ENCODE results near the gene TPD52L2.
"Not testable (repeated sequence)": the region's sequence is repeated elsewhere in the genome, so short reads cannot be mapped to it uniquely, and the experiment has no call there.

The TPD52L2 gene

DNA sequence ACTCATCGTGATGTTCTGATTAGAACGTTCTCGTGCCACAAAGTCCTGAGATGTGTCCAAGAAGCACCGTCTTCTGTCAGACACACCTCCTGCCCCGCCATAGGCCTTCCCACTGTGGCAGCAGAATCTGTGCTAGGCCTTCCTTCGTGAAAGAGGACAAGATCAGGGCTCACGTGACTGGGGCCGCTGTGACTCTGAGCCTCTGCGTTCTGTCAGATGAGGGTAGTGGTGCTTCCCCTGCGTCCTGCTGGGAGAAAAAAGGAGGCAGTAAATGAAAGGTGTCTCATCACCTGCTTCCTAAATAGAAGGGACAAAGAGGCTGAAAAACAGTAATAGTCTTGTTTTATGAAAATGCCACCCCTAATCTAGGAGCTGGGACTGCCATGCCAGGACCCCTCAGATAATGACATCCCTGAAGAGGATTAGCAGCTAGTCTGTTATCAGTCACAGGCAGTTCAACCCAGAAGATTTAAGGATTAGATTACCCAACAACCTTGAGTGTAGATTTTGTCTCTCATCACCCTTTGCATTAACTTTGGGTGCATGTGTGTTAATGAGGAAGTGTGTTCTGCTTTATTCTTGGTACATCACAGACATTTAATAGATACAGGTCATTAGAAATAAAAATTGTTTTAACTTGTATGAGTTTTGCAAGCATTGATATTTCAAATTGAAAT lies 34.0 kb downstream of the TPD52L2 start:
- no peak for FAIRE-seq

DNA sequence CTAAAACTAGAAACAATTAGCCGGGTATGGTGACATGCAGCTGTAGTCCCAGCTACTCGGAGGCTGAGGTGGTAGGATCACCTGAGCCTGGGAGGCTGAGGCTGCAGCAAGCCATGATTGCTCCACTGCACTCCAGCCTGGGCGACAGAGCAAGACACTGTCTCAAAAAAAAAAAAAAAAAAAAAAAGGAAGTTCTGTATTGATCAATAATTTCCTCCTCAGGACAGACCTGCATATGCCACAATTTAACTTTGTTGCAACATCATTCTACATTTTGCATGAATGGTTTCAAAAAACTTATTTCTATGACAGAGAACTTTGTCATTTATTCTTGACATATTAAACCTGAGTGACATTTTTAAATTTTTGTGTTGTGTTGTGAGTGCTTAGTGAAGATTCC lies 35.3 kb downstream of the TPD52L2 start:
- FAIRE-seq: no peak

DNA sequence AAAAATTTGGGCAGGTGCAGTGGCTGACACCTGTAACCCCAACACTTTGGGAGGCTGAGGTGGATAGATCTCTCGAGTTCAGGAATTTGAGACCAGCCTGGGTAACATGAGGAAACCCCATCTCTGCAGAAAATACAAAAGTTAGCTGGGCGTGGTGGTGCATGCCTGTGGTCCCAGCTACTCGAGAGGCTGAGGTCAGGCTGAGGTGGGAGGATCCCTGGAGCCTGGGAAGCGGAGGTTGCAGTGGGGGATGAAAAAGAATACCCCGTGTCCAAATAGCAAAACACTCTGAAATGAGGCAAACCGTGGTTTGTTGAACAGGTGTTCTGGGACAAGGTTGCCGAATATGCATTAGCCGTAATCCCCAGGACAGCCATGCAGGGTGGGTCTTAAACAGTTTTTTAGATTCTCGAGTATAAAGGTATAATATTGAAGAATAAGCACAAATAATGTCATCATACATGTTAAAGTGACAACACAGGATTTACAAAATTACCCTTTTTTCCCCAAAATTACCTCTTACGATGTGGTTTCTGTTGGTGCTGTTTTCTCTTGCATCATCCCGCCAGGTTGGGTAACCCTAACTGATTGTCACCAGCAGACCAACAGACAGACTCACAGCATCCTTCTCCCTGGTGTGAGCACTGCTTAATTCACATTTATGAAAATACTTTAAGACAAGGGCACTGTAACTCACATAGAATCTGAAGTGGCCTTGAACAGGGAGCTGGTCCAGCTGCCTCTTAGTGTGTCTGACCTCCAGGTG lies 38.9 kb downstream of the TPD52L2 start:
- no peak for FAIRE-seq

DNA sequence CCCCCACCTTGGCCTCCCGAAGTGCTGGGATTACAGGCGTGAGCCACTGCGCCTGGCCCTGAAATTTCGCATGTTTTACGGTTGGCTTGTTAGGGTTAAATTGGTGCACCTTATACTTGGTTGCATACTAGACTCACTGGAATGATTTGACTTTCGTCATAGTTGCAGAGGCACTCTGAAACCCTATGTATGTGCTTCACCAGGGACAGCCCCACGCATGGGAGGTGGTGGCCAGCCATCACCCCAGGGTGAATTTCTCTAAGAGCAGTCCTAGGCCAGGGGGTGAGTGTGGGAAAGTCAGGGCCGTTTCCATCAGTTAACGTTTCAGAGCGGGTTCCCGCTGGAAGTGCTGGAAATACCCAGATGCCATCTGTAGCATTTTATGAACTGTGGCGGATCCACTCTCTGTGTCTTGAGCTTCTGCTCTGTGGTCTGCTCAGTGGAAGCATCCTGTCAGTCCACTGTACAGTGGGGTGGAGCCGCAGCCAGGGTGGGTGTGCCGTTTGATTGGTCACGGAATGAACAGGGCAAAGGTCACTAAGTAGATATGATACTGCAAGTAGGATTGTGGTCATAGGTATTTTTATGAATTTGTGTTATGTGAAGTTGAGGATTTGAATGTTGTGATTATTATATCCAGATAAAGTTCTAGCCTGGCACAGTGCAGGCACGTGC lies 43.1 kb downstream of the TPD52L2 start:
- no peak for FAIRE-seq

DNA sequence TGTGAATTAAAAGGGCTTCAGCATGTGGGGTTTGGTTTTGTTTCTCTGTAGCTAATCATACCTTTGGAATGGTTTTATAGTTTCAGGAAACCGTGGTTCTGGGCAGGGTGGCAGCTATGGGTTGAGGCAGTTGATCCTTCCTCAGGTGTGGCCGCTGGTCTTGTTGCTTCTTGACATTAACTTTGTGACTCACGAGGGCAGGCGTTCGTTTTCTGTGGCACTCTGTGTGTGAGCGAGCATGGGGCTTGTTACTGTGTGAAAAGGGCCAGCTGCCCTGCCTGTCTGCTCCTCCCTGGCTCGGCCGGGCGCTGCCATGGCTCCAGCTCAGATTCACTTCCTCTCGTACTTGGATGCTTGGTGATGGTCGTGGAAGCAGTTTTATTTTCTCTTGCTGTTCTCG lies 46.1 kb downstream of the TPD52L2 start:
- no peak for FAIRE-seq

DNA sequence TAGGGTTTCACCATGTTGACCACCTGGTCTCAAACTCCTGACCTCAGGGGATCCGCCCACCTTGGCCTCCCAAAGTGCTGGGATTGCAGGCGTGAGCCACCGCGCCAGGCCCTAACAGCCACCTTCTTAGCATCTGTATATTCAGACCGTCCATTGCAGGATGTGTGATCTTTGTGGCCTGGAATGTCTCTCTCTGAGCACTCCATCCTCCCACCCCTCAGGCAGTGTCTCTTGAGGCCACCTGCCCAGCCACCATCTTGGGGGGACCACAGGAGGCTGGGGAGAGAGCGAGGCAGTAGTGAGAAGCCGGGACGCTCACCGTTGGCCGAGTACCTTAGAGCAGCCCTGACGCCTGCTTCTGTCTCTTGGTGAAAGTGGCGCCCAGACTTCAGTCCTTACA lies 48.7 kb downstream of the TPD52L2 start:
- no peak for FAIRE-seq

DNA sequence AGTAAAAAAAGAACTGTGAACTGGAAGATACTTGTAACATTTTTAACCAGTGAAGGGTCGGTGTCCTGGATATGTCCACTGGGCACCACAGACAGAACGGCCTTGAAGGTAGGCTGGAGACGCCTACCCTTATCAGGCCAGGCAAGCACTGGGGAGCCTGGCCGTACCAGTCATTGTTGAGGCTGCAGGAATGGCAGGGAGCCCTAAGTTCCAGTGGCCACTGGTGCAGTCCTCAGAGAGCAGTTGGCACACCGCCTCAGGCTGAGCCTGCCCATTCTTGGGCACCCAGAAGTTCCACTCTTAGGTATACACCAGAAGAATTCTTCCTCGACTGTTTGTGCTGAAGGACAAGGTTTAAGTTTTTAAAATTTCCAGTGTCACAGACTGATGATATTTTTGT lies 50.4 kb downstream of the TPD52L2 start:
- no peak for FAIRE-seq

DNA sequence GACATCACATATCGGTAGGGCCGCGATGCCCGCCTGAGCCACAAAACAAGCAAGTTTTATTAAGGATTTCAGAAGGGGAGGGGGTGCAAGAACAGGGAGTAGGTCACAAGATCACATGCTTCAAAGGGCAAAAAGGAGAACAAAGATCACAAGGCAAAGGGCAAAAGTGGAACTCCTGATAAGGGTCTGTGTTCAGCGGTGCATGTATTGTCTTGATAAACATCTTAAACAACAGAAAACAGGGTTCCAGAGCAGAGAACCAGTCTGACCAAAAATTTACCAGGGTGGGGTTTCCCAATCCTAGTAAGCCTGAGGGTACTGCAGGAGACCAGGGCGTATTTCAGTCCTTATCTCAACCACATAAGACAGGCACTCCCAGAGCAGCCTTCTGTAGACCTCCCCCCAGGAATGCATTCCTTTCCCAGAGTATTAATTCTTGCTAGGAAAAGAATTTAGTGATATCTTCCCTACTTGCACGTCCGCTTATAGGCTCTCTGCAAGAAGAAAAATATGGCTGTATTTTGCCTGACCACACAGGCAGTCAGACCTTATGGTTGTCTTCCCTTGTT lies 51.4 kb downstream of the TPD52L2 start:
- not testable (repeated sequence) for FAIRE-seq

DNA sequence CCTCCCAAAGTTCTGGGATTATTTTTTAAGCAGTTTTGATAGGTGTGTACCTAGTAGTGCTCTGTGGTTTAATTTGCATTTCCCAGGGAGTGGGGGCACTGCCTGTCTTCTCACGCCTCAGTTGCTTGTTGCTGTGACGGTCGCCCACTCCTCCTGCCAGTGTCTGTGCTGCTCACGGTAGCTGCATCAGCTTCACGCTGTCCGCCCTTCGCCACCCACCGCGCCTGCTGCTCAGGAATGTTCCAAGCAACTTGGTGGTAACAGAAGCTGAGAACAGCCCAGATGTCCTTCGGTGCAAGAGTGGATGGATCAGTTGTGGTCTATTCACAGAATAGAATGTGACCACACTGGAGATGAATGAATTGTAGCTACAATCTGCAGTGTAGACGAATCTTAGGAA lies 52.7 kb downstream of the TPD52L2 start:
- FAIRE-seq: no peak

DNA sequence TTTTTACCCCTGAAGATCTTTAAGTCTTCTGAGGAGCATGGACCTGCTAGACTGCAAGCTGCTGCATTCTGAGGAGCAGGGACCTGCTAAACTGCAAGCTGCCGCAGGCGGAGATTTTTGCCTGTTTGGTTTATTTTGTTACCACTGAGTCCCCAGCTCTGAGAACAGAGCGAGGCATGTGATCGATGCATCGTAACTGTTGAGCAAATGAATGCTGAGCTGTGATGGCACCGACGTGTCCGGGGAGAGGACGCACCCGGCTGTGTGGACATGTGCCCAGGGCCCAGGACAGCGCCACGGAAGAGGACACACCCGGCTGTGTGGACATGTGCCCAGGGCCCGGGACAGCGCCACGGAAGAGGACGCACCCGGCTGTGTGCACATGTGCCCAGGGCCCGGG lies 54.1 kb downstream of the TPD52L2 start:
- FAIRE-seq: no peak

DNA sequence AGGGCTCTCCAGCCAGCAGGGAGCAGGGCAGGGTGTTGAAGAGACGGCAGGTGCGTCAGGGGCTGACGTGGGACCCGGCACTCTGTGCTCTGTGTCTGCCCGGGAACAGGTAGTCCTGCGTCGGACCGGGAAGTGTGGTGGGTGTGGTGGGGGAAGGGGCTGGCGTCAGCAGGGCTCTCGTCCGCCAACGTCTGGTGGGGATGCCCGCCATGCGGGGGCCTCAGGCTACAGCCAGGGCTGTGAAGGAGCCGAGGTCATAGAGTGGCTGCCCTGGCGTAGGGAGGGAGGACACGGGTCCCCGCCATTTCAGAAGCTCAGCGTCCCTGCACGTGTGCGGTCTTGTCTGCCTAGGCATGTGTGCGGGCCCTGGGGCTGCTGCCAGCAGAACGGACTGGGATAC lies 55.2 kb downstream of the TPD52L2 start:
- no peak for FAIRE-seq

DNA sequence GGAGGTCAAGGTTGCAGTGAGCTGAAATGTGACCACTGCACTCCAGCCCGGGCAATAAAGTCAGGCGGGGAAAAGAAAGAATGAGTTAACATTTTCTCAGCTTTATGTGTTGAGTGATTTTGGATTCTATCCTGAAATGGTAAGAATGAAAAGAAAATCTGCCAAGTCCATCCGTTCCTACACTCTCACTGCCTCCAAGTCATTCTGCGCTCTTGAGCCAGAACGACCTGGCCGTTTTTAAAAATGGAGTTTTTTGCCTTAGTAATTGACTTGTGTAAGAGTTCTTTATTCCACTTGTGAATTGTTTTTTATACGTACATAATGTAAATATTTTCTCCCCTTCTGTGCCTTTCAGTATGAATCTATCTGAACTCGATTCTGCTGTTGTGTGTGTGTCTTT lies 58.6 kb downstream of the TPD52L2 start:
- FAIRE-seq: no peak

DNA sequence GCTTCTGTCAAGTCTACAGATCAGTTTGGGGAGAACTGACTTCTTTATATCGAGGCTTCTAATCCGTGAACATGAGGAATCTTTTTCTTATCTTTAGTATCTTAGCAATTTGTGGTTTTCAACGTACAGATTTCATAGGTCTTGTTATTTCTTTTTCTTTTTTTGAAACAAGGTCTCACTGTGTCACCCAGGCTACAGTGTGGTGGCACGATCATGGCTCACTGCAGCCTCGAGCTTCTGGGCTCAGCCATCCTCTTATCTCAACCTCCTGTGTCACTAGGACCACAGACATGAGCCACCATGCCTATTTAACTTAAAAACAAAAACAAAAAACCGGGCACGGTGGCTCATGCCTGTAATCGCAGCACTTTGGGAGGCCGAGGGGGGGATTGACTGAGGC lies 59.2 kb downstream of the TPD52L2 start:
- no peak for FAIRE-seq

DNA sequence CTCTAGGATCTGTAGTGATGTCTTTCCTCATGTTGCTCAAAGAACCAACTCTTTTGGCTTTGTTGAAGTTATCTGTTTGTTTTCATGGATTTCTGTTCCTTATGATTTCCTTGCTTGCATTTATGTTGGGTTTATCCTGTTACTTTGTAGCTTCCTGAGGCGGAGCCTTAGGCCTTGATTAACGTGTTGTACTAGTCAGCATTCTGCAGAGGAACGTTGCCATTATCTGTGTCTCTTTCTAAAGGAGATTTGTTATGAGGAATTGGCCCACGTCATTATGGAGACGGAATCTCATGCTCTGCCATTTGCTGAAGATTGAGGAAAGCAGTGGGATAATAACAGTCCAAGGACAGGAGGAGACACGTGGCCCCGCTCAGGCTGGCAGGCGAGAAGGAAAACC lies 61.2 kb downstream of the TPD52L2 start:
- no peak for FAIRE-seq

DNA sequence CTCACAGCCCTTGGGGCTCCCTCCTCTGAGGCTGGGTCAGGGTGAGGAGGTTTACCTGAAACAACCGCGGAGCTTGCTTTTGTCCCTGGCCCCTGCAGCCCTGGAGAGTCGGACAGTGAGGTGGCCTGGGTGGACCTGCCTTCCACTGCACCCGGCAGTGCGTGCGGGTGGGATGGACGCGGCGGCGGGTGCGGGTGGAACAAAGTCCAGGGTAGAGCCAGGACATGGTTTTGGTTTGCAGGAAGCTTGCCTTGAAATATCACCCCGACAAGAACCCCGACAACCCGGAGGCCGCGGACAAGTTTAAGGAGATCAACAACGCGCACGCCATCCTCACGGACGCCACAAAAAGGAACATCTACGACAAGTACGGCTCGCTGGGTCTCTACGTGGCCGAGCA lies 64.0 kb downstream of the TPD52L2 start:
- FAIRE-seq: no peak

DNA sequence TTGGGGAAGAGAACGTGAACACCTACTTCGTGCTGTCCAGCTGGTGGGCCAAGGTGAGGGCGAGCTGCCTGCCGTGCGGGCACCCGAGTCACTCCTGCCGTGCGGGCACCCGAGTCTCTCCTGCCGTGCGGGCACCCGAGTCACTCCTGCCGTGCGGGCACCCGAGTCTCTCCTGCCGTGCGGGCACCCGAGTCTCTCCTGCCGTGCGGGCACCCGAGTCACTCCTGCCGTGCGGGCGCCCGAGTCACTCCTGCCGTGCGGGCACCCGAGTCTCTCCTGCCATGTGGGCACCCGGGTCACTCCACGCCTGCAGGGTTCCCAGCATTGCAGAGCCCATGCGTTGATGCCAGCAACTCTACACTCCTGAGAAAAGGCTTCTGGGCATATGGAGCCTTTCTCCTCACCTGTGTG lies 64.4 kb downstream of the TPD52L2 start:
- FAIRE-seq: not testable (repeated sequence)

DNA sequence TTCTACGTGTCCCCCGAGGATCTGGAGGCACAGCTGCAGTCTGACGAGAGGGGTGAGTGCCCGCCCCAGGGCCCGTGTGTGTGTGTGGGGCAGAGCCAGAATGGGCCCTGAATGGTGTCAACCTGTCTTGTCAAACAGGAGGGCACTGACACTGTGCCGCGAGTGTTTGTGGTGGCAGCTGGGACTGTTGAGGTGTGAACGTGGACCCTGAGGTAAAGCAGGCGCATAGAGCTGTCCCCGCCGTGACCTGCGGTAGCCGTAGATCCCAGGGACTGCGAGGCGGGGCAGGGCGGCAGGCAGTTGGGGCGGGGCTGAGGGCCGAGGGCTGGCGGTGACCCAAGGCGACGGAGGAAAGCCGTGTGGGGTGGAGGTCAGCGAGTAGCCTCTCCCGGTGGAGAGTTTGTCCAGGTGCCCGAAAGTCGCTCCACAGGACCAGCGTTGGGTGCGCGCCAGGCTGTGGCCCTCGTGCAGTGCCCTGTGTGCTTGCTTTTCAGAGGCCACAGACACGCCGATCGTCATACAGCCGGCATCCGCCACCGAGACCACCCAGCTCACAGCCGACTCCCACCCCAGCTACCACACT lies 66.0 kb downstream of the TPD52L2 start:
- FAIRE-seq: no peak

DNA sequence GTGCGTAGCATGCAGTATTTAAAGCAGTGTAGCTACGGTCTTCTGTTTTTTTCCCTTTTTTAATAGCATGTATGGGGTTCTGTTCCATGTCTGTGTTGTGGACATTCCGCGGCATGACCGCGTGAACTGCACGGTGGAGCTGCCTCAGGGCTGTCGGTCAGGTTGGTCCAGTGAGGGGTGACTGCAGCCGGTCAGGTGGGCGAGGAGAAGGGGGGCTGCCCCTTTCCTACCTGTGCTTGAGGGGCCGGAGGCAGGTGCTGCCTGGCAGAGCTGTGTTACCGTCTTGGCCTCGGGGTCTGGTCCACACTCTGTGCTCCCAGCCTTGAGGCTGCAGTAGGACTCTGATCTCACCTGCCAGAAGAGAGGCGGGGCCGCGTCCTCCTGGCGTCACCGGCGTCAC lies 66.7 kb downstream of the TPD52L2 start:
- no peak for FAIRE-seq

DNA sequence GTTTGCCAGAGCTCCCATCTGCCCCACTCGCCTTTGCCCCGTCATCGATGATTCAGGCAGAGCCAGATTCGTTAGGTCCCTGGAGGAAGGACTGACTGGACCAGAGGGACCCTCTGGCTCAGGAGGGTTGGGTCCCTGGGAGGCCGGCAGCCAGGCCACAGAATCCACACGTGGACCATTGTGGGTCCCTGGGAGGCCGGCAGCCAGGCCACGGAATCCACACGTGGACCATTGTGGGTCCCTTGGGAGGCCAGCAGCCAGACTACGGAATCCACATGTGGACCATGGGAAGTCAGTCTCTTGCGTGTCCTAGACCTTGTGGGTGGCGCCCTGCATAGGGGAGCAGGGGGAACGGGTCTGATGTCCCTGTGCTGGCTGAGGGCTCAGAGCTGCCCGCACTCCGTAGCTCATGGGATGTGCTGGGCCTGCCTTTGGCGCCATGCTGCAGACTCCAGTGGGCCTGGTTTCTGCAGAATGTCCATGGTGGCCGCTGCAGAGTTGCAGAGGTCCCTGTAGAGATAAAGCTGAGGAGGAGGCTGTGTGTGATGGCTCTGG lies 67.6 kb downstream of the TPD52L2 start:
- FAIRE-seq: no peak

DNA sequence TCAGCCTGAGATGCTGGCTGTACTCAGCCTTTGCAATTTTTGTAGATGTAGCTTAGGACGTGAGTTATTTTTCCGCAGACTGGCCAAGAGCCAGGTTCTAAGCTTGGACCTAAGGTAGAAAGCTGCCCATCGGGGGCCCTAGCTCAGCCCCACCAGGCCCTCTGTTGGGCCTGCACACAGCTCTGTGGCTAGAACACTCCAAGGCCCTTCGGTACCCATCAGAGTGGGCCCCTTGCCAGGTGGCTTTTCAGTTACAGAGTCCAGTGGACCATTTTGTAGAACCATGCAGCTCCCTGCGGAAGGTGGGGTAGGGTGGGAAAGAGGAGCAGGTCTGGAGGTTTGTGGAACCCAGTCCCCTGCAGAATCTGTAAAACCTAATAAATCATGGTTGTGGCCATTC lies 68.6 kb downstream of the TPD52L2 start:
- no peak for FAIRE-seq

DNA sequence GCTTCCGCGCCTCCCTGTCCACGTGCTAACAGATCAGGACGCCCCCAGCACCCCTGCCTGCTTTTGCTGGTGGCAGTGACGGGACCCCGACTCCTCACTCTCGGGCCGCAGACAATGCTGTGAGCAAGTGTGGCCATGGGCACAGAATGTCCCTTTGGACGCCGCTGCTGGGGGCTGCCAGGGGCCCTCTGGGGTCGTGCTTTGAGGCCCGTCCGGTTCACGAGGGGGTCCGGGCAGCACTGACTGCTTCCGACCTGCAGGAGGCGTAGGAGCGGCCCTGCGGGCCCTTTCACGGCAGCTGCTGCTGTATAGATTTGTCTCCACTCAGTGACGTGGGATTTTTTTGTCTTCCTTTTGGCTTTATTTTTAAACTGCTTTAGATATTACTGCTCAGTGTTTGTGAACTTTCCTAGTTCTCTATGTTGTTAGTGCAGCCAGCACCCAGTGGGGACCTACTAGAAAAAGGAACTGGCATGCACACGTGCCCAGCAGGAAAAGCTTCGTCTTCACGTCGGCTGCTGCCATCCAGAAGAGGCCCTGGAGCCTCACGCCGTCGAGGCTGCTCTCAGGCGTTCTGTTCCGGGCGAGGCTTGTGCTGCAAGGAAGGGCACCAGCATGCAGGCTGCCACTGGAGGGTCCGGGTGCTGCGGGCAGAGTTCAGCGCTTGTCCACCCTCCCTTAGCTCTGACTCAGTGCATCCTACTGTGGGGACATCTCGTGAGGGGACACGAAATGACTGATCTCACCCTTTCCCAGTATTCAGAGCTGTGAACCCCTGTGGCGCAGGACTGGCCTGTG lies 69.4 kb downstream of the TPD52L2 start:
- no peak for FAIRE-seq

DNA sequence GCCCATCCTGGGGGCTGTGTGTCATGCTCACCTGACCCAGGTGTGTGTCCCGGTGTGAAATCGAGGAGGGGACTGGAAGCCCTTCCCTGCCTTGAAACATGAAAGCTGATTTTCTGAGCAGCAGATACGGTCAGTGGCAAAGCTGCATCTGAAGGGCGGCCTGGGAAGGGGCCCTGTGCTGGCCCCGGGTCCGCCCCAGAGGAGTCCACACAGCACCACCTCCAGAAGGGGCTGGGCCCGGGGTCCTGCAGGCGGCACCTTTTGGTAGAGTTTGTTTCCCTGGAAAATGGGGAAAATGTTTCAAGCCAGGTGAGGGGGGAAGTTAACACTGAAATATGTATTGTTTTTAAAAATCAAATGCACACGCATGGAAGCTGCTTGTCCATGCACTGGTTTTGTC lies 70.4 kb downstream of the TPD52L2 start:
- no peak for FAIRE-seq

All from islet of Langerhans (tissue), 1 donor.